ENCODE results near the gene HVCN1. TPM values are rescaled to one million over a fixed set of nuclear protein-coding genes. Genes with fewer than 3 reads are reported as not detected.
"Not testable (repeated sequence)": the region's sequence is repeated elsewhere in the genome, so short reads cannot be mapped to it uniquely, and the experiment has no call there.

The HVCN1 gene
- total and polyA plus RNA-seq, 5 donors = 11.3 to 33.4 (median 14.0) TPM

- Histone ChIP-seq H3K27me3 (ENCODE audit: control insufficient read depth, insufficient read depth) (no peaks in the 10 kb centered on the region), H3K27ac (ENCODE audit: low read length) (no peak overlapping the region), H3K9me3 (ENCODE audit: control insufficient read depth, low read length) (no peaks in the 10 kb centered on the region), H3K4me3 (ENCODE audit: low read length) (no peak overlapping the region), H3K4me1 (ENCODE audit: control insufficient read depth, insufficient read depth, low read length) (no peaks in the 10 kb centered on the region)
- ATAC-seq = no peak
- 84% methylated on average over 4 of the region's 4 CpGs for WGBS
- no peak for DNase-seq
- intact Hi-C loops (cut with DNase I) = no loop called here
Measured at GRCh38 chr12:110725267-110725666, 36.4 kb upstream of the HVCN1 start.

DNA sequence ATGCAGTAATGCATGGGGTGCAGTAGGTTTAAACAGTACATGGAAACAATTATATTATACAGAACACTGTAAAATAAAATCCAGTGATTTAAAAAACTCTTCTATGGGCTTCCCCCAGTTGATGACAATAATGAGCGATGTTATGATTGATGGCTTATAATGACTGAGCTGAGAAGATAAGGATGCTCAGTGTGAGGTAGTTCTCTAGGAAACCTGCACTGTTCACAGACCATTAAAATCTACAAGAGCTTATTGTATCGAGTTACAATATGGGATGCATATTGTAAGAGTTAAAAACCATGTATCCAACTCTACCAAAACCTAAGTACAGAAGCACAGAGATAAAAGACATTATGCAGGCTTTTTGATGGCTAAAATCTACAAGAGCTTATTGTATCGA, 34.0 kb upstream of the HVCN1 start:
- H3K4me1 ChIP-seq (ENCODE audit: control insufficient read depth, insufficient read depth, low read length); DNase-seq; H3K4me3 ChIP-seq (ENCODE audit: low read length); H3K27me3 ChIP-seq (ENCODE audit: control insufficient read depth, insufficient read depth); ATAC-seq; intact Hi-C loops (cut with DNase I); H3K9me3 ChIP-seq (ENCODE audit: control insufficient read depth, low read length); H3K27ac ChIP-seq (ENCODE audit: low read length): not testable (repeated sequence)
- whole genome bisulfite sequencing = 92% methylated on average over 3 of the region's 3 CpGs

DNA sequence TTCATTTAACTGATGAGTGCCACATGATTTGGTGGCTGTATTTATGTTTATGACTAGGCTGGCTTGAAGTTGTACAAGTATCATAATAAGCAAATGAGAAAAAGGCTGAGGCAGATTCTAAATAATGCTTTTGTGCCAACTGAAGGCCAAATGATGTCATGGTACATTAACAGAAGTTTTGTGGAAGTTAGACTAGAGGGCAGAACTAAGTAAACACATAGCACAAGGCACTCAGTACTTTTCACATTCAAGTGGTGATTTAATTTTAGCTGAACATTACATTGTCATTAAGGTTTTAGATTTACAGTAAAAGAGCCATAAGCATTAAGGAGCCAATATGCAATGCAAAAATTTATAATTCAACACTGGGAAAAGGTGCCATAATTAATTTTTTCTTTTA, 32.7 kb upstream of the HVCN1 start:
- Histone ChIP-seq H3K27me3 (ENCODE audit: control insufficient read depth, insufficient read depth) (no peaks in the 10 kb centered on the region), H3K4me1 (ENCODE audit: control insufficient read depth, insufficient read depth, low read length) (no peaks in the 10 kb centered on the region), H3K27ac (ENCODE audit: low read length) (no peak overlapping the region), H3K9me3 (ENCODE audit: control insufficient read depth, low read length) (no peaks in the 10 kb centered on the region), H3K4me3 (ENCODE audit: low read length) (no peak overlapping the region)
- ATAC-seq (no peak), DNase-seq (no peak)
- intact Hi-C loops (cut with DNase I) = no loop called here

DNA sequence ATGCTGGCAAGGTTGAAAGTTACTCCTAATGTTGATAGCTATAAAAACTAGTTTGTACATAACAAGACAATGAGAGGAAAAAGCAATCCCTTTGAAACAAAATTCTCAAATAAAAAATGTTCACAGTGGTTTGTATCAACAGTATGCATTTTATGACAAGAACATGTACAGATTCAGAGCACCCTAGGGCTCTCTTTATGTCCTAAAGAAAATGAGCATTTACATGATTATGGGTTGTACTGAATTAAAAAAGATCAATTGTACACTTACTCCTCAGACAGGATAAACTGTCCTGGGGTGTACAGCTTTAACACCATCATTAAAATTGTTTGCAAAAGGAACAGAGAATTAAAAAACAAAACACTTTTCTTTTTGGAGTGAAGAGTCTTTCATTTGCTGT, 31.6 kb upstream of the HVCN1 start:
- H3K4me3 ChIP-seq (ENCODE audit: low read length) = no peak overlapping the region
- intact Hi-C loops (cut with DNase I) = no loop called here
- DNase-seq (no peak), ATAC-seq (no peak)
- no peaks in the 10 kb centered on the region for H3K9me3 ChIP-seq (ENCODE audit: control insufficient read depth, low read length)
- H3K4me1 ChIP-seq (ENCODE audit: control insufficient read depth, insufficient read depth, low read length) = no peaks in the 10 kb centered on the region
- H3K27me3 ChIP-seq (ENCODE audit: control insufficient read depth, insufficient read depth) = no peaks in the 10 kb centered on the region
- H3K27ac ChIP-seq (ENCODE audit: low read length) = no peak overlapping the region

DNA sequence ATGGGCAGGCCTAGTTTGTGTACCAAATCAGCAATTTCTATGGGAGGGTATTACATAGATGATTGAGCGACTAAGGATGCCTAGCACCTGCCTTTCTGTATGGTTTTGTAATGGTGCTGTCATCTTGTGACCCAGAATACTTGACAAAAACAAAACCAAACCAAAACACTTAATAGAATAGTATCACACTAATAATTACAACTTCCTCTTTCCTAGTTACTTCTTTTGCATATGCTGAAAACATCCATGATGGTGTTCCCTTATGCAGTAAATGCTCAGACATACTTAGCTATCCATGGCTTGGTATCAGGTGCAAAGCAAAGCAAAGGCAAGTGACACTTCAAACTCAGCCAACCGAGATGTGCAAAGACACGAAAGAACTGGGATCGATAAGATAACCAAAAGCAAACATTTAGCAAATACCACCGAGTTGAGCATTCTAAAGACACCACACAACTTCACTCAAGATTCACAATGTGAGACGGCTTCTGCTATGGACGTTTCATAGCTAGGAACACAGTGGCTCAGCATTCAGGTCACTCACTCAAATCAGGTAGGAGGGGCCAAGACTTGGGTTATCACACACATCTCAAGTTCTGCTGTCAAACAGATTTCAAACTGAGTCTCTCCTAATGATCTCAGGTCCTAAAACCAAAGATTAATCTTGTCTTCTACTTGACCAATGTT, 29.4 kb upstream of the HVCN1 start:
- DNase-seq = no peak
- intact Hi-C loops (cut with DNase I) = no loop called here
- Histone ChIP-seq H3K4me1 (ENCODE audit: control insufficient read depth, insufficient read depth, low read length) (no peaks in the 10 kb centered on the region), H3K27ac (ENCODE audit: low read length) (no peak overlapping the region), H3K9me3 (ENCODE audit: control insufficient read depth, low read length) (no peaks in the 10 kb centered on the region), H3K27me3 (ENCODE audit: control insufficient read depth, insufficient read depth) (no peaks in the 10 kb centered on the region), H3K4me3 (ENCODE audit: low read length) (no peak overlapping the region)
- 91% methylated on average over 7 of the region's 7 CpGs for WGBS
- ATAC-seq = no peak

DNA sequence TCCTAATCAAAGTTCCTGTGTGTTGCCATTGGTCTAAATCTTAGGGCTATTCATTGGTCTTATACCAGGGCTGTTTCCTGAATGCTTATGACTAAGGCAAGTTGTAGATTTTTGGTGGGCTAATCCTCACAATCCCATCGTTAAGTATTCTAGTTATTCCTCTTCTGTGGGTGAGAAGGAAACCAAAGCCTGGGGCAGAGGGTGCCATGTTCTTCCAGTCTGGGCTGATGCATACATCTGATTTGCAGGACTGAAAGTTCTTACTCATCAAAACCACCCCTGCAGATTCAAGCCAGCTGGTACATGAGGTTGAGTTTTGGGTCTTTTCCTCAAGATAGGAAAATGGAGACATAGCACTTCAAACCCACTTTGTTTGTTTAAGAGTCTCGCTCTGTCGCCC, 28.1 kb upstream of the HVCN1 start:
- H3K9me3 ChIP-seq (ENCODE audit: control insufficient read depth, low read length) = no peaks in the 10 kb centered on the region
- no peak overlapping the region for H3K4me3 ChIP-seq (ENCODE audit: low read length)
- H3K27ac ChIP-seq (ENCODE audit: low read length) = no peak overlapping the region
- intact Hi-C loops (cut with DNase I) = no loop called here
- WGBS = 91% methylated on average over 3 of the region's 3 CpGs
- ATAC-seq = no peak
- no peak for DNase-seq
- H3K27me3 ChIP-seq (ENCODE audit: control insufficient read depth, insufficient read depth) = no peaks in the 10 kb centered on the region
- H3K4me1 ChIP-seq (ENCODE audit: control insufficient read depth, insufficient read depth, low read length) = no peaks in the 10 kb centered on the region

DNA sequence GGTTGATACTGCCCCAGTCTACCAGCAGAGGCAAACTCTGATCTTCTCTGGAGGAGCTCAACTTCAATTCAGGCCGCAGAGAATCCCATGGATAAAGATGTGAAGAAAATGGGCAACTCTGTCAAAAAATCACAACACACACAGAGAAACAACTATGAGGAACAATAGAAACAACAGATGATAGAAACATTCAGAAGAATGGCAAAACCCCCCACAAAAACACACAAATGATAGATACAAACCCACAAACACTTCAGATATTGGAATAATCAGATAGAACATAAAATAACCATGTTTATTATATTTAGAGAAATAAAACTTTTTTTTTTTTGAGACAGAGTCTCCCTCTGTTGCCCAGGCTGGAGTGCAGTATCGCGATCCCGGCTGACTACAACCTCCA, 20.0 kb upstream of the HVCN1 start:
- Histone ChIP-seq H3K4me3 (ENCODE audit: low read length) (no peak overlapping the region), H3K4me1 (ENCODE audit: control insufficient read depth, insufficient read depth, low read length) (no peaks in the 10 kb centered on the region), H3K27ac (ENCODE audit: low read length) (no peak overlapping the region), H3K27me3 (ENCODE audit: control insufficient read depth, insufficient read depth) (no peaks in the 10 kb centered on the region), H3K9me3 (ENCODE audit: control insufficient read depth, low read length) (no peaks in the 10 kb centered on the region)
- WGBS = over 99% methylated on average over 4 of the region's 4 CpGs
- intact Hi-C loops (cut with DNase I) = no loop called here
- no peak for DNase-seq
- ATAC-seq = no peak

GRCh38 chr12:110705309-110705708, 16.4 kb upstream of the HVCN1 start:
- DNase-seq (no peak), ATAC-seq (no peak)
- Histone ChIP-seq H3K4me3 (ENCODE audit: low read length) (no peak overlapping the region), H3K4me1 (ENCODE audit: control insufficient read depth, insufficient read depth, low read length) (no peaks in the 10 kb centered on the region), H3K27ac (ENCODE audit: low read length) (no peak overlapping the region), H3K27me3 (ENCODE audit: control insufficient read depth, insufficient read depth) (no peaks in the 10 kb centered on the region), H3K9me3 (ENCODE audit: control insufficient read depth, low read length) (no peaks in the 10 kb centered on the region)
- intact Hi-C loops (cut with DNase I) = no loop called here
- 64% methylated on average over 3 of the region's 3 CpGs for WGBS

- intact Hi-C loops (cut with DNase I) = no loop called here
- 43% methylated on average over 5 of the region's 5 CpGs for WGBS
- no peaks in the 10 kb centered on the region for H3K27me3 ChIP-seq (ENCODE audit: control insufficient read depth, insufficient read depth)
Measured at GRCh38 chr12:110704750-110705149, 15.8 kb upstream of the HVCN1 start.

GRCh38 chr12:110704231-110704630, 15.3 kb upstream of the HVCN1 start:
- no peak for ATAC-seq
- DNase-seq = no peak
- Histone ChIP-seq H3K4me3 (ENCODE audit: low read length) (no peak overlapping the region), H3K27me3 (ENCODE audit: control insufficient read depth, insufficient read depth) (no peaks in the 10 kb centered on the region), H3K4me1 (ENCODE audit: control insufficient read depth, insufficient read depth, low read length) (peaks cover under 1% of the 10 kb centered on the region), H3K9me3 (ENCODE audit: control insufficient read depth, low read length) (no peaks in the 10 kb centered on the region), H3K27ac (ENCODE audit: low read length) (no peak overlapping the region)
- WGBS = 96% methylated on average over 5 of the region's 5 CpGs
- intact Hi-C loops (cut with DNase I) = no loop called here

More at GRCh38 chr12:110704750-110705149, 15.8 kb upstream of the HVCN1 start:
- H3K4me3 ChIP-seq (ENCODE audit: low read length) = no peak overlapping the region
- H3K27ac ChIP-seq (ENCODE audit: low read length) = no peak overlapping the region
- H3K4me1 ChIP-seq (ENCODE audit: control insufficient read depth, insufficient read depth, low read length) = no peaks in the 10 kb centered on the region
- H3K9me3 ChIP-seq (ENCODE audit: control insufficient read depth, low read length) = no peaks in the 10 kb centered on the region
- ATAC-seq (no peak), DNase-seq (no peak)

- H3K27me3 ChIP-seq (ENCODE audit: control insufficient read depth, insufficient read depth) = no peaks in the 10 kb centered on the region
- no peak for ATAC-seq
- 90% methylated on average over 5 of the region's 5 CpGs for WGBS
- no peaks in the 10 kb centered on the region for H3K9me3 ChIP-seq (ENCODE audit: control insufficient read depth, low read length)
- DNase-seq = no peak
- H3K4me3 ChIP-seq (ENCODE audit: low read length) = no peak overlapping the region
- peaks cover 2% of the 10 kb centered on the region for H3K4me1 ChIP-seq (ENCODE audit: control insufficient read depth, insufficient read depth, low read length)
- no peak overlapping the region for H3K27ac ChIP-seq (ENCODE audit: low read length)
- intact Hi-C loops (cut with DNase I) = no loop called here
Measured at GRCh38 chr12:110702081-110702480, 13.2 kb upstream of the HVCN1 start.

All from right cardiac atrium (tissue), 5 donors.